HEK293T (cell line): ENCODE results near the gene OLIG3.

Experiments
- CTCF ChIA-PET: fragments of 350-600 bp; formaldehyde crosslinking; extraction: SDS; loops from one replicate; lab custom pipeline; 2021; ENCODE audit warnings: antibody characterized with exemption, inconsistent platforms; lab: Yijun Ruan, JAX
- POLR2A ChIA-PET: fragments of 350-600 bp; formaldehyde crosslinking; extraction: SDS; loops from one replicate; lab custom pipeline; 2020; ENCODE audit warnings: antibody characterized with exemption, inconsistent platforms; lab: Yijun Ruan, JAX
- DNase-seq: peaks from one replicate; pipeline ENCODE4 v3.0.0; 2012; ENCODE audit warnings: mixed read lengths; ENCODE audit errors: extremely low spot score
- ARNT ChIP-seq: fragments of 450-650 bp; IDR thresholded peaks from 2 replicates; pipeline ENCODE4 v1.6.1; 2017; ENCODE audit warnings: mild to moderate bottlenecking
- BHLHE40 ChIP-seq: fragments of 450-650 bp; IDR thresholded peaks from 2 replicates; pipeline ENCODE4 v1.6.1; 2016; ENCODE audit warnings: mild to moderate bottlenecking, moderate library complexity, borderline replicate concordance
- CTBP1 ChIP-seq: fragments of 450-650 bp; IDR thresholded peaks from 2 replicates; pipeline ENCODE4 v1.6.1; 2016; ENCODE audit warnings: borderline replicate concordance
- ELF4 ChIP-seq: fragments of 450-650 bp; IDR thresholded peaks from 2 replicates; pipeline ENCODE4 v1.6.1; 2017; ENCODE audit warnings: antibody characterized with exemption
- FOXA1 ChIP-seq: fragments of 450-650 bp; IDR thresholded peaks from 2 replicates; pipeline ENCODE4 v1.6.1; 2016; ENCODE audit warnings: mild to moderate bottlenecking
- FOXK2 ChIP-seq: fragments of 450-650 bp; IDR thresholded peaks from 2 replicates; pipeline ENCODE4 v1.6.1; 2016; ENCODE audit warnings: mild to moderate bottlenecking
- FOXM1 ChIP-seq: fragments of 450-650 bp; IDR thresholded peaks from 2 replicates; pipeline ENCODE4 v1.6.1; 2017; ENCODE audit warnings: mild to moderate bottlenecking, borderline replicate concordance
- HDGF ChIP-seq: fragments of 450-650 bp; IDR thresholded peaks from 2 replicates; pipeline ENCODE4 v1.6.1; 2017; ENCODE audit warnings: antibody characterized with exemption, borderline replicate concordance
- L3MBTL2 ChIP-seq: fragments of 450-650 bp; conservative IDR thresholded peaks from 2 replicates; pipeline ENCODE4 v1.6.1; 2016; ENCODE audit warnings: mild to moderate bottlenecking
- LEF1 ChIP-seq: fragments of 450-650 bp; IDR thresholded peaks from 2 replicates; pipeline ENCODE4 v1.6.1; 2017; ENCODE audit warnings: mild to moderate bottlenecking, borderline replicate concordance
- NFRKB ChIP-seq: fragments of 450-650 bp; IDR thresholded peaks from 2 replicates; pipeline ENCODE4 v1.6.1; 2016; ENCODE audit warnings: mild to moderate bottlenecking, moderate library complexity
- PKNOX1 ChIP-seq: fragments of 450-650 bp; IDR thresholded peaks from 2 replicates; pipeline ENCODE4 v1.6.1; 2016
- SP1 ChIP-seq: fragments of 450-650 bp; IDR thresholded peaks from 2 replicates; pipeline ENCODE4 v1.6.1; 2017
- SUZ12 ChIP-seq: fragments of 450-650 bp; IDR thresholded peaks from 2 replicates; pipeline ENCODE4 v1.6.1; 2016; ENCODE audit warnings: mild to moderate bottlenecking
- TARDBP ChIP-seq: fragments of 450-650 bp; IDR thresholded peaks from 2 replicates; pipeline ENCODE4 v1.6.1; 2016
- ZNF384 ChIP-seq: fragments of 450-650 bp; IDR thresholded peaks from 2 replicates; pipeline ENCODE4 v1.6.1; 2016

The OLIG3 gene

GRCh38 chr6:137494281-137494987, at the start of gene OLIG3:
Gene OLIG3, minus strand, starts transcription at chr6:137494394. Its CDS starts 224 bp downstream, at chr6:137494170.
- POLR2A ChIA-PET = no interaction called here
- CTCF ChIA-PET = no interaction called here
- TF ChIP-seq PKNOX1 (no peak), ELF4 (no peak), SUZ12 (no peak), SP1 (no peak), ARNT (no peak), NFRKB (no peak), FOXK2 (no peak), BHLHE40 (no peak), FOXA1 (no peak), ZNF384 (no peak), HDGF (no peak), FOXM1 (no peak)
- no peak for DNase-seq

- no peak for DNase-seq
- ChIA-PET POLR2A (no interaction called here), CTCF (no interaction called here)
- no peak for TF ChIP-seq SUZ12
- no peak for TF ChIP-seq LEF1
- TF ChIP-seq CTBP1 = no peak
- TF ChIP-seq FOXA1 = no peak
- no peak for TF ChIP-seq ZNF384
- no peak for TF ChIP-seq L3MBTL2
- no peak for TF ChIP-seq BHLHE40
- TF ChIP-seq FOXM1 = no peak
- no peak for TF ChIP-seq ARNT
- TF ChIP-seq SP1 = no peak
- TF ChIP-seq ELF4 = no peak
Measured at GRCh38 chr6:137543114-137543513, 48.9 kb upstream of the OLIG3 start.

- ChIA-PET POLR2A (no interaction called here), CTCF (no interaction called here)
- no peak for TF ChIP-seq FOXK2
- no peak for TF ChIP-seq CTBP1
- no peak for TF ChIP-seq ZNF384
- TF ChIP-seq TARDBP = no peak
- no peak for TF ChIP-seq ARNT
- no peak for TF ChIP-seq PKNOX1
- TF ChIP-seq SUZ12 = no peak
- DNase-seq = no peak
Measured at GRCh38 chr6:137542713-137543112, 48.5 kb upstream of the OLIG3 start.

GRCh38 chr6:137541534-137542063, 47.4 kb upstream of the OLIG3 start:
- no peak for TF ChIP-seq PKNOX1
- no peak for TF ChIP-seq BHLHE40
- no peak for TF ChIP-seq L3MBTL2
- no peak for TF ChIP-seq FOXK2
- no peak for TF ChIP-seq HDGF
- TF ChIP-seq FOXM1 = no peak
- TF ChIP-seq ARNT = no peak
- no peak for TF ChIP-seq TARDBP
- ChIA-PET POLR2A (no interaction called here), CTCF (no interaction called here)
- DNase-seq = no peak

- no peak for DNase-seq
- TF ChIP-seq SP1 (no peak), CTBP1 (no peak), FOXK2 (no peak), ZNF384 (no peak), BHLHE40 (no peak), FOXA1 (no peak), PKNOX1 (no peak), SUZ12 (no peak), LEF1 (no peak), ARNT (no peak), ELF4 (no peak), FOXM1 (no peak), NFRKB (no peak)
- POLR2A ChIA-PET = no interaction called here
- CTCF ChIA-PET = no interaction called here
Measured at GRCh38 chr6:137536104-137536773, 42.0 kb upstream of the OLIG3 start.
